AG10803 (cell line): ENCODE data around the gene SLC12A3.
A peak's percentile ranks its signal among the peaks of the same experiment; 100 is the strongest.

Experiments used
- DNase-seq: peaks from one replicate; pipeline ENCODE4 v3.0.0; 2010; ENCODE audit warnings: low read depth
- H3K4me3 ChIP-seq: 2 replicates; pipeline ENCODE4 v1.5.1; 2011; ENCODE audit warnings: mild to moderate bottlenecking, low read length, control low read depth
- CTCF ChIP-seq: conservative IDR thresholded peaks from 2 replicates; pipeline ENCODE4 v1.5.1; 2011; ENCODE audit warnings: mild to moderate bottlenecking, low read length, control low read depth, inconsistent platforms

Gene SLC12A3

GRCh38 chr16:56909527-56909979 lies 44.5 kb downstream of the SLC12A3 start:
- TF ChIP-seq CTCF = no peak
- no peak overlapping the region for H3K4me3 ChIP-seq
- peak; percentile 36 for DNase-seq

GRCh38 chr16:56910112-56910511 lies 45.1 kb downstream of the SLC12A3 start:
- TF ChIP-seq CTCF = no peak
- DNase-seq = no peak
- H3K4me3 ChIP-seq = no peak overlapping the region

- no peak overlapping the region for H3K4me3 ChIP-seq
- no peak for TF ChIP-seq CTCF
- DNase-seq = peak; percentile 98
These were observed 45.9 kb downstream of the SLC12A3 start for GRCh38 chr16:56910654-56911539.

- no peak overlapping the region for H3K4me3 ChIP-seq
- peak; percentile 78 for DNase-seq
- TF ChIP-seq CTCF = no peak
These were observed 47.0 kb downstream of the SLC12A3 start for GRCh38 chr16:56911771-56912571.

GRCh38 chr16:56912746-56913708 lies 48.0 kb downstream of the SLC12A3 start:
- no peak overlapping the region for H3K4me3 ChIP-seq
- peak; percentile 95 for DNase-seq
- no peak for TF ChIP-seq CTCF

- no peak overlapping the region for H3K4me3 ChIP-seq
- no peak for DNase-seq
- TF ChIP-seq CTCF = no peak
These were observed 49.9 kb downstream of the SLC12A3 start for GRCh38 chr16:56914896-56915295.
